ENCODE data around the gene EPHA7.

GRCh38 chr6:93318121-93318520, 101.2 kb downstream of the EPHA7 start:
- TF ChIP-seq EP300 (conservative IDR thresholded peaks at IDR 0.05; ENCODE audit: poor library complexity, severe bottlenecking) (no peak), REST (IDR thresholded peaks at IDR 0.05; ENCODE audit: borderline replicate concordance) (no peak), CTCF (IDR thresholded peaks at IDR 0.05; ENCODE audit: poor library complexity, severe bottlenecking) (no peak), EZH2 (IDR thresholded peaks at IDR 0.05; ENCODE audit: borderline replicate concordance, insufficient read depth, low read length, poor library complexity, severe bottlenecking) (no peak), MXI1 (conservative IDR thresholded peaks at IDR 0.05; ENCODE audit: poor library complexity, severe bottlenecking) (no peak), SMC3 (conservative IDR thresholded peaks at IDR 0.05; ENCODE audit: poor library complexity) (no peak), POLR2AphosphoS5 (IDR thresholded peaks at IDR 0.05) (no peak), RAD21 (conservative IDR thresholded peaks at IDR 0.05) (no peak)

Measured in neural cell (in vitro differentiated cells).